C4-2B (cell line): ENCODE data around the gene PDGFB.

Experiments
- H3K27ac ChIP-seq: fragments of 450-650 bp; 2 replicates; pipeline ENCODE4 v1.5.1; 2017
- CTCF ChIP-seq: fragments of 450-650 bp; conservative IDR thresholded peaks from 2 replicates; pipeline ENCODE4 v1.5.1; 2017; ENCODE audit warnings: mild to moderate bottlenecking
- ZFX ChIP-seq: fragments of 450-650 bp; IDR thresholded peaks from 2 replicates; pipeline ENCODE4 v1.6.1; 2017

Gene PDGFB

GRCh38 chr22:39289533-39289932 lies 44.8 kb upstream of the PDGFB start:
- H3K27ac ChIP-seq = no peak overlapping the region
- TF ChIP-seq CTCF (no peak), ZFX (no peak)

GRCh38 chr22:39288135-39288898 lies 43.5 kb upstream of the PDGFB start:
- H3K27ac ChIP-seq = no peak overlapping the region
- TF ChIP-seq ZFX = no peak
- no peak for TF ChIP-seq CTCF

GRCh38 chr22:39287076-39287725 lies 42.4 kb upstream of the PDGFB start:
- no peak overlapping the region for H3K27ac ChIP-seq
- no peak for TF ChIP-seq ZFX
- TF ChIP-seq CTCF = no peak

- TF ChIP-seq CTCF (no peak), ZFX (no peak)
- H3K27ac ChIP-seq = no peak overlapping the region
Measured at GRCh38 chr22:39284983-39285382, 40.2 kb upstream of the PDGFB start.

- no peak overlapping the region for H3K27ac ChIP-seq
- TF ChIP-seq CTCF (no peak), ZFX (no peak)
Measured at GRCh38 chr22:39284142-39284980, 39.6 kb upstream of the PDGFB start.

GRCh38 chr22:39283322-39284141 lies 38.8 kb upstream of the PDGFB start:
- H3K27ac ChIP-seq = no peak overlapping the region
- no peak for TF ChIP-seq ZFX
- no peak for TF ChIP-seq CTCF
